HG03175 (cell line): ENCODE measurements around the gene THEMIS2.
"Not testable (repeated sequence)": the region's sequence is repeated elsewhere in the genome, so short reads cannot be mapped to it uniquely, and the experiment has no call there.

Experiments used
- ATAC-seq: cut with Tn5 transposase; IDR thresholded peaks from one replicate; pipeline ENCODE4 v1.9.1; 2021; ENCODE audit warnings: mild to moderate bottlenecking, moderate library complexity; ENCODE audit not compliant: unreplicated experiment

Gene THEMIS2

GRCh38 chr1:27872059-27872801, at the start of gene THEMIS2:
THEMIS2 (plus strand) TSS chr1:27872544; CDS start chr1:27872572, 28 bp downstream.
- ATAC-seq, result peak; percentile 28

DNA sequence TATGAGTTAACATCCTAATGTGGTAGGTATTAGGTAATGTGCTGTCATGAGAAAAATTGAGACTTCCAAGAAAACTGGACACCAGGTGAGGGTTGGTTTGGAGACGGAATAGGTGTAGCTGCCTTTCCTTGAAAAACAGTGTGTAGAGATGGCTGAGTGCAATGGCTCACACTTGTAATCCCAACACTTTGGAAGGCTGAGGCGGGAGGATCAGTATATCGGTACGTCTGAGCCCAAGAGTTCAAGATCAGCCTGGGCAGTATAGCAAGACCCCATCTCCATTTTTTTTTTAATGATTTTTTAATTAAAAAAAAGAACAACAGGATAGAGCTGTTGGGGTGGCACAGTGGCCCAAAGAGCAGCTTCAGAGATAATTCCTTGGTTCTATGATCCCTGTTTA, 48.6 kb upstream of the THEMIS2 start:
- ATAC-seq, result no peak

DNA sequence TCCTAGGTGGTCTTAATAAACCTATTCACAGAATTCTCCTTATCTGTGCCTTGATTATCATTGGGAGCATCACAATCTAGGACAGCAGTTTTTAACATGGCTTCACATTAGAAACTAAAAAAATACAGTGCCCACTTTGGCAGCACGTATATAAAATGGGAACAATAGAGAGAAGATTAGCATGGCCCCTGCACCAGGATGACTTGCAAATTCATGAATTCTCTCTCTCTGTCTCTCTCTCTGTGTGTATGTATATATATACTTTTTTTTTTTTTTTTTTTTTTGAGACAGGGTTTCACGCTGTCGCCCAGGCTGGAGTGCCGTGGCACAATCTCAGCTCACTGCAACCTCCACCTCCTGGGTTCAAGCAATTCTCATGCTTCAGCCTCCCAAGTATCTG, 47.9 kb upstream of the THEMIS2 start:
- no peak for ATAC-seq

GRCh38 chr1:27829339-27829960, 42.9 kb upstream of the THEMIS2 start:
- not testable (repeated sequence) for ATAC-seq

- peak; percentile 93 for ATAC-seq
Observed at GRCh38 chr1:27830621-27831440, 41.5 kb upstream of the THEMIS2 start, which contains the start of gene PPP1R8. PPP1R8 (plus strand) TSS chr1:27830782; CDS start chr1:27830836, 54 bp downstream.

DNA sequence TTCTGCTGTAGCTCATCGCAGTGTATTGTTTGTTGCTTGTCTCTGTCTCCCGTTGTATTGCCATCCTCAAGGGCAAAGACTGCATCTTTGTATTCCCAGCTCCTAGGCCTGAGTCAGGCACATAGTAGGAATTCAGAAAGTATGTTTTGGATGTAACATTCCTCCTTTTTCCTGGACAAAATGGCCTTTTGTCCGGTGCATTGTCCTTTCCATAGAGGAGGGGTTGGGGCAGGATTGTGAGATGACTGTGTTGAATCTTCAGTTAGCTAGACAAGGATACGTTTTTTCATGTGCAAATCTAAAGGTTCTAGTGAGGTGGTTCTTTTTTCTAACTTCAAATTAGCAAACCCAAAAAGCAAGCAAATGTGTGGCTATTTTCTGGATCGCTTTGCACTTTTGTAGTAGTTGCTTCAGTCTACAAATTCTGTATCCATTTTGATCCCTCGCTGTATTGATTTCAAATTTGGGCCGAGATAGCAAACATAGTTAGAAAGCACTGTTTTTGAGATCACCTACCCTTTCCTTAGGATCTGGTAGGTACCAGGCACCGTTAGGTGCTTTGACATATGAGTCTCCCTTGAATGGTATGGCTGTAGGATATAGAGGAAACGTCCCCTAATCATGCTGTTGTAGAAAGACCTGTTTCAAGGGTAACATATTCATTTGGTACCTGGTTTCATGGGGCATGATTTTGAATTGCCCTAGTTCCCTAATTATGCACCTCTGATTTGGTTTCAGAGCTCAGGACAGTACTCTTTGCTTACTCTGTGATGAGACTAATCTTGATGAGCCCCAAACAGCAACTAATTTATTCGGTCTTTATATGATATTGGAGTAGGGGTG, 40.6 kb upstream of the THEMIS2 start:
- no peak for ATAC-seq

DNA sequence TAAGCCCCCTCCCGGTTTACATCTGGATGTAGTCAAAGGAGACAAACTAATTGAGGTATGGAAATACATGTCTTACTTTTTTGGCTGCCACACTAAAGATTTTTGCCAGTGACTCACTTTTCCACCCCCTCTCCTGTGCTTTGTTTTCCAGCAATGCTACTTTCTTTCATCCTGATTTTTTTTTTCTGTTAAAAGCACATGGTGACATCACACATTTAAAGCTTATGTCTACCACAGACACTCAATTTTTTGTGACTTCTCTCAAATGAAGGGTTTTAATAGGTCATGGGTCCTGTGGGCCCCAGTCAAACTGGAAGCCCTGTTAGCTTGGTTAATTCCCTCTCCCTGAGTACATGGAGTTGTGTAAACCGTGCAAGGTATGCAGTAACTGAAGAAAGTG, 39.6 kb upstream of the THEMIS2 start:
- no peak for ATAC-seq

- ATAC-seq, result no peak
Observed at GRCh38 chr1:27833470-27833869, 38.9 kb upstream of the THEMIS2 start.

- ATAC-seq, result no peak
Observed at GRCh38 chr1:27835046-27835445, 37.3 kb upstream of the THEMIS2 start.

GRCh38 chr1:27835501-27835900, 36.8 kb upstream of the THEMIS2 start:
- ATAC-seq, result no peak

GRCh38 chr1:27849951-27850350, 22.4 kb upstream of the THEMIS2 start:
- ATAC-seq, result no peak

DNA sequence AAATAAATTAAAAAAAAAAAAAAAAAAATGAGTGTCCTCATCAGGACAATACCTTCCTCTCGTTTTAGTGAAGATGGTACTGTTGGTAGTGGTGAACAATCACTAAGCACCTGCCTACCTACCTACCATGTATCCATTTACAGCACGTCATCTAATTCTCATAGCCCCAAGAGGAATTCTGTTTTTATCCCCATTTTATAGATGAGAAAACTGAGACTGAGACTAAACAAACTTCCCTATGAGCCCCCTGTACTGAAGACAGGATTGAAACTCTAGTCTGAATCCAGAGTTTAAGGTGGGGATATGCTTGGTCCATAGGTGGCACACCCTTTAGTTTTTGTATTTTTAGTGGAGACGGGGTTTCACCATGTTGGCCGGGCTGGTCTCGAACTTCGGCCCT, 17.3 kb upstream of the THEMIS2 start:
- ATAC-seq, result no peak

DNA sequence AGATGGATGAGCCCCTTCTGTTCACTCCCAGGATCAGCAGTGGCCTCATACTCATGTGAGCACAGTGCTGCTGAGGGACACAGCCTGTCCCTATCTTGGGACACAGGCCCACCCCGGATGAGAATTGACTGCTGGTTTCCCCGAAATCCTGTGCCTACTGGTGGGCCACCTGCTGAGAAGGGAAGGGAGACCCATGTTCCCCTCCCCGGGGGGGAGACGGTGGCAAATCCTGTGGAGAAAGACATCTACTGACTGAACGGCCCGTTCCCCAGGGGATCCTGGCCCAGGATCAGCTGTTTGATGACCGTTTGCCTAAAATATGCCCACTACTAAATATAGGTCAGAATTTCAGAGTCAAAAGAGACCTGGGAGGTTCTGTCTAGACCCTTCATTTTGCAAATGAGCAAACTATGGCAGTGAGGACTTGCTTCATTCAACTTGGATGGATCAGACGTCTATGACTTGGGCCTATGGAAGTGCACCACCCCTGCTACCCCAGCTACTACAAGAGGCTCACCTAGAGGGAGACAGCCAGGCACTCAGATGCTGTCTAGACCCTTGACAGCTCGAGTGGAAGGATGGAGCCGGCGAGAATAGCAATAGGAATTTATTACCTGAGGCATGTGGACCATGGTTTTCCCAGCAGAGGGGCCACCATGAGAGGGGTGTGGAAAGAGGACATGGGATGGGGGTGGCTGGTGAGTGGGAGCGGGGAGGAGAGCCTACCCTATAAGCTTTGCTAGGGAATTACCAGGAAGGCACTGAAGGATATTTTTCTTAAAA, 15.6 kb upstream of the THEMIS2 start:
- ATAC-seq, result no peak

- ATAC-seq, result not testable (repeated sequence)
Observed at GRCh38 chr1:27857552-27857951, 14.8 kb upstream of the THEMIS2 start.

GRCh38 chr1:27858072-27858948, 14.0 kb upstream of the THEMIS2 start:
- peak; percentile 70 for ATAC-seq

DNA sequence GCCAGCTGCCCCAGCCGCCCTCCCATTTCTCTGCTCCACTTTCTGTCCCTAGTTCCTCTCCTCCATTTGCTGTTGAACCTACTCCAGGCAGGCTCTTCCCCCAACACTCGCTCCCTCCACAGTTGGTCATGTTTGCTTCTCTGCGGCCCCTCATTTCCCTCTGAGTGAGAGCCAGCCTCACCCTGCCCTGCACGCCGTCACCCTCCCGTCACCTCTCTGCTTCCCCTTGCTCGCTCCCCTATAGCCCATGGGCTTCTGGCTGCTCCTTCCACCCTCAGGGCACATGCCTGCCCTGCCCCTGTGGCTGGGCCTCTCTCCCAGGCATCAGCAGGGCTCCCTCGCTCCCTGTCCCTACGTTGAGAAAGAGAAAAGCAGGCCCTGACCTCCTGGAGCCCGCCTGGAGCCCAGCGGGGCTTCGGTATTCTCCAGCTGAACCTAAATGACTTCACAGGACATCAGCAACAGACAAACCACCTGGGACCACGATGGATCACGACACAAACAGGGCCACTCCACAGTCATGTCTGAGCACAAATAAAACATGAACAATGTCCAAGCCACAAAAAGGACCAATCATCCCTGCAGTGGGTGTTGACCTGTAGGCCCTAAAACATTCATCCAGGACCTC, 13.3 kb upstream of the THEMIS2 start:
- ATAC-seq, result no peak

- no peak for ATAC-seq
Observed at GRCh38 chr1:27861436-27861835, 10.9 kb upstream of the THEMIS2 start.

GRCh38 chr1:27862004-27862403, 10.3 kb upstream of the THEMIS2 start:
- ATAC-seq, result no peak
